SH-SY5Y (cell line): ENCODE measurements around the gene MIPEP.

Source experiments
- GATA2 ChIP-seq: IDR thresholded peaks from 2 replicates; pipeline ENCODE4 v1.6.1; 2011; ENCODE audit warnings: mild to moderate bottlenecking, low read depth, low read length
- GATA3 ChIP-seq: IDR thresholded peaks from 2 replicates; pipeline ENCODE4 v1.6.1; 2011; ENCODE audit warnings: low read depth, mild to moderate bottlenecking, low read length, moderate library complexity

GRCh38 chr13:23865906-23866305 is 23.3 kb downstream of the MIPEP start:
- TF ChIP-seq GATA2 (no peak), GATA3 (no peak)
